ENCODE data around the gene TENM4. TPM values are rescaled to one million over a fixed set of nuclear protein-coding genes. Genes with fewer than 3 reads are reported as not detected.
"Not testable (repeated sequence)": the region's sequence is repeated elsewhere in the genome, so short reads cannot be mapped to it uniquely, and the experiment has no call there.

The TENM4 gene
- polyA plus RNA-seq, 1 experiment: 0.39 TPM

GRCh38 chr11:78613378-78613813 is 827.4 kb downstream of the TENM4 start:
- CTCF ChIA-PET: no interaction called here

GRCh38 chr11:78612721-78613377 is 828.0 kb downstream of the TENM4 start:
- Histone ChIP-seq H3K36me3 (ENCODE audit: control insufficient read depth, insufficient read depth, low read length) (no peaks in the 10 kb centered on the region), H3K27me3 (ENCODE audit: control insufficient read depth, insufficient read depth, low read length) (no peaks in the 10 kb centered on the region), H3K4me3 (ENCODE audit: low read depth, low read length) (no peak overlapping the region)
- ChIA-PET CTCF (no interaction called here), POLR2A (no interaction called here)
- no peak for DNase-seq (ENCODE audit: low read depth)
- no peak for TF ChIP-seq CTCF (IDR thresholded peaks at IDR 0.05; ENCODE audit: insufficient read depth, low read depth, low read length)

More at GRCh38 chr11:78613378-78613813, 827.4 kb downstream of the TENM4 start:
- Histone ChIP-seq H3K4me3 (ENCODE audit: low read depth, low read length) (no peak overlapping the region), H3K36me3 (ENCODE audit: control insufficient read depth, insufficient read depth, low read length) (no peaks in the 10 kb centered on the region), H3K27me3 (ENCODE audit: control insufficient read depth, insufficient read depth, low read length) (no peaks in the 10 kb centered on the region)
- no peak for DNase-seq (ENCODE audit: low read depth)
- no peak for TF ChIP-seq CTCF (IDR thresholded peaks at IDR 0.05; ENCODE audit: insufficient read depth, low read depth, low read length)
- POLR2A ChIA-PET: no interaction called here

GRCh38 chr11:78609321-78609720 is 831.5 kb downstream of the TENM4 start:
- H3K4me3 ChIP-seq (ENCODE audit: low read depth, low read length); DNase-seq (ENCODE audit: low read depth); H3K27me3 ChIP-seq (ENCODE audit: control insufficient read depth, insufficient read depth, low read length); H3K36me3 ChIP-seq (ENCODE audit: control insufficient read depth, insufficient read depth, low read length); POLR2A ChIA-PET: not testable (repeated sequence)
- CTCF ChIA-PET: interaction anchor here (1.9 kb wide), 1 partner anchor 45 kb away, joined by 4 read pairs; no protein-coding TSS in a partner anchor

DNA sequence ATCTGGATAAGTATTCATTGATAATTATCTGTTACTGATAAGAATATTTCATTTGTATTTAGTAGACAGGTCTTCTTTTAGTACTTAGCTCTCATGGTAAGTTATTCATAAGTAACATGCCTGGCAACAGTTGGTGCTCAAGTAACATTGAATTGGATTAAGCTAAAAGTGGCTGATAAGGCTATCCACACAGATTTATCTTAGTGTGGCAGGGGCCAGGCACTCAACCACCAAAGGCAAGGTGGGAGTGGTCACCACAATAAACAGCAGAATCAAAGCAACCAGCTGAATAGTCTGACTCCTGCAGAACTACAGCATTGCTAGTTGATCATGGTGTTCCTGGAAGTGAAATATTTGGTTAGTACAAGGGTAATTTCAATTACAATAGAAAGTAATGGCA is 833.1 kb downstream of the TENM4 start:
- CTCF ChIA-PET: no interaction called here

DNA sequence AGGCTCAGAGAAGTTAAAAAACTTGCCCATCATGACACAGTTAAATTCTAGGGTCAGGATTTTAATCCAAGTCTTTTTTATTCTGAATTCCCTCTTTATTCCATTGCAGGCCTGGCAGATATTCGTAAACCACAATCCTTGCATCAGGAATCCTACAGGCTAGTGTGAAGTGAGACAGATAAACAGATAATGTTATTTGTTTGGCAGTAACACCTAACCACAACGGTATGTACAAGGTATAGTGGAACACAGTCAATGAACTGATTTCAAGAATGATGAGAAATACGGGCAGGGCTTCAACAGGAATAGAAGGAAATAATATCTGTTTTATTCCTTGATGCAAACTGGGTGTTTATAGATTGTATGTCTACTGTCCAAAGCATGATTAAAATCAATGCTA is 834.2 kb downstream of the TENM4 start:
- no peaks in the 10 kb centered on the region for H3K36me3 ChIP-seq (ENCODE audit: control insufficient read depth, insufficient read depth, low read length)
- DNase-seq (ENCODE audit: low read depth): no peak
- no peak for TF ChIP-seq CTCF (IDR thresholded peaks at IDR 0.05; ENCODE audit: insufficient read depth, low read depth, low read length)
- CTCF ChIA-PET: interaction anchor here (1.0 kb wide), 1 partner anchor 12 kb away, joined by 3 read pairs; no protein-coding TSS in a partner anchor
- POLR2A ChIA-PET: no interaction called here
- no peak overlapping the region for H3K4me3 ChIP-seq (ENCODE audit: low read depth, low read length)
- H3K27me3 ChIP-seq (ENCODE audit: control insufficient read depth, insufficient read depth, low read length): 0 out of 2 replicates have a peak, but pooled peaks cover 2% of the 10 kb centered on the region

More for the DNA sequence above, 833.1 kb downstream of the TENM4 start:
- Histone ChIP-seq H3K4me3 (ENCODE audit: low read depth, low read length) (no peak overlapping the region), H3K27me3 (ENCODE audit: control insufficient read depth, insufficient read depth, low read length) (0 out of 2 replicates have a peak, but pooled peaks cover 2% of the 10 kb centered on the region), H3K36me3 (ENCODE audit: control insufficient read depth, insufficient read depth, low read length) (no peaks in the 10 kb centered on the region)
- no peak for TF ChIP-seq CTCF (IDR thresholded peaks at IDR 0.05; ENCODE audit: insufficient read depth, low read depth, low read length)
- POLR2A ChIA-PET: no interaction called here
- DNase-seq (ENCODE audit: low read depth): no peak

GRCh38 chr11:78605296-78605695 is 835.5 kb downstream of the TENM4 start:
- ChIA-PET POLR2A (no interaction called here), CTCF (interaction anchor here (0.9 kb wide), 1 partner anchor 34 kb away, joined by 3 read pairs; no protein-coding TSS in a partner anchor)
- Histone ChIP-seq H3K36me3 (ENCODE audit: control insufficient read depth, insufficient read depth, low read length) (no peaks in the 10 kb centered on the region), H3K27me3 (ENCODE audit: control insufficient read depth, insufficient read depth, low read length) (0 out of 2 replicates have a peak, but pooled peaks cover 2% of the 10 kb centered on the region), H3K4me3 (ENCODE audit: low read depth, low read length) (no peak overlapping the region)
- no peak for TF ChIP-seq CTCF (IDR thresholded peaks at IDR 0.05; ENCODE audit: insufficient read depth, low read depth, low read length)
- DNase-seq (ENCODE audit: low read depth): peak; percentile 34

Data from BJ (cell line).